ENCODE results near the gene MESP2.
A peak's percentile ranks its signal among the peaks of the same experiment; 100 is the strongest.

MESP2 gene

DNA sequence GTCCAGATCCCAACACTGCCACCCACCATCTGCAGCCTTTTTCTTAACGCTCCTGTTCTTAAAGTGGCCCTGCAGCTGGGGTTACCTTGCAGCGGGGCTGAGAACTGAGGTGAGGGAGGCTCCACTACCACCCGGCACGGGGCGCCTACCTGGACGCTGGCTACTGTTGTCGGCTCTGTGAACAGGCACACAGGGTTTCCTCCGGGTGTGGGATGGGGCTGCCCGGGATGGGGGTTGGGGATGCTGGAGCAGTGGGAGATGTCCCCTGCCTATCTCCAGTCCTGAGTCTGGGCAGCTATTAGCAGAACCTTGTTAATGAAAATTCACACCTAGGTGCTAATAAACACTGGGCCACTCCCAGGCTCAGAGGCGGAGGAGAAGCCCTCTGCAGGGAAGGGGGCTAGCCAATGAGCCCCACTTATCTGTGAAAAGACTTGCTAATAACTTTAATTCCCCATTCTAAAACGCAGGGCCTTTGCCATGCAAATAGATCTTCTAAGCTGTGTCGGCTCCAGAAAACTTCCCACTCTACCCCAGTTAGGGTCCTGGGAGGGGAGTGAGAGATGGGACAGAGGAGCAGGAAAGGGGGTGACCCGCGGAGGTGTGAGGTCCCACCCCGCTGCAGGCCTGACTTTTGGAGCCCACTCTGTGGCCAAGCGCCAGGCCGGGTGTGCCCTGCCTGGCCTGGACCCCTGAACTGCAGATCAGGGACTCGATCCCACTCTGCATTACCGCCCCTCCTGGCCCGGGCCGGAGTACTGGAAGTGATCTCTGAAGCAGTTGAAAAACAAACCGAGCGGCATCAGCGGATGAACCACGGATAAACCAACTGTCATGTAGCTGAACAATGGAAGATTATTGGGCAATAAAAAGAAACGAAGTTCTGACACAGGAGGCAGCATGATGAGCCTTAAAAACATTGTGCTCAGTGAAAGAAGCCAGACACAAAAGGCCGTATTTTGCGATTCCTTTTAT, 28.1 kb upstream of the MESP2 start:
- H3K36me3 ChIP-seq (ENCODE audit: control insufficient read depth, insufficient read depth, low read length) = no peaks in the 10 kb centered on the region
- peaks cover 6% of the 10 kb centered on the region for H3K27me3 ChIP-seq (ENCODE audit: control insufficient read depth, insufficient read depth, low read length)
- H3K4me1 ChIP-seq (ENCODE audit: control insufficient read depth, insufficient read depth, low read length) = peaks cover 4% of the 10 kb centered on the region
- no peak overlapping the region for H3K4me3 ChIP-seq (ENCODE audit: low read length)
- H3K27ac ChIP-seq (ENCODE audit: low read depth, low read length) = peak overlapping the region; percentile 51
- H3K9ac ChIP-seq (ENCODE audit: low read length) = no peak overlapping the region

DNA sequence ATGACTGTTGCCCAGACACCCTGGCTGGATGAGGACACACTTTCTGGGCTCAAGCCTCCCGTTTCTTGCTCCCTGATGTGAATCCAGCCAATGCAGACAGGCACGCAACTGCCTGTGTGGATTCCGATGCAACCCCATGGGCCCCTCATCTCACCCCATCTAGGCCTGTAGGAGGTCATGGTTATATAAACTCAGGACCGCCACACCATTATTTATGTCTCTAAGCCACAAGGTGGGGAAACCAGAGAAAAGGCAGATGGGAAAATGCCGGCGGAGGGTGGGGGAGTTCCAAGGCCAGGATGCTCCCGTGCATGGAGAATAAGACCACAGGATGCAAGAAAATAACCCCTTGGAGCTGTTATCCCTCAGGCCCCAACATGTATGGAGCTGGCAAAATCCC, 27.1 kb upstream of the MESP2 start:
- peaks cover 6% of the 10 kb centered on the region for H3K27me3 ChIP-seq (ENCODE audit: control insufficient read depth, insufficient read depth, low read length)
- peaks cover 4% of the 10 kb centered on the region for H3K4me1 ChIP-seq (ENCODE audit: control insufficient read depth, insufficient read depth, low read length)
- no peak overlapping the region for H3K9ac ChIP-seq (ENCODE audit: low read length)
- no peaks in the 10 kb centered on the region for H3K36me3 ChIP-seq (ENCODE audit: control insufficient read depth, insufficient read depth, low read length)
- no peak overlapping the region for H3K4me3 ChIP-seq (ENCODE audit: low read length)
- no peak overlapping the region for H3K27ac ChIP-seq (ENCODE audit: low read depth, low read length)

DNA sequence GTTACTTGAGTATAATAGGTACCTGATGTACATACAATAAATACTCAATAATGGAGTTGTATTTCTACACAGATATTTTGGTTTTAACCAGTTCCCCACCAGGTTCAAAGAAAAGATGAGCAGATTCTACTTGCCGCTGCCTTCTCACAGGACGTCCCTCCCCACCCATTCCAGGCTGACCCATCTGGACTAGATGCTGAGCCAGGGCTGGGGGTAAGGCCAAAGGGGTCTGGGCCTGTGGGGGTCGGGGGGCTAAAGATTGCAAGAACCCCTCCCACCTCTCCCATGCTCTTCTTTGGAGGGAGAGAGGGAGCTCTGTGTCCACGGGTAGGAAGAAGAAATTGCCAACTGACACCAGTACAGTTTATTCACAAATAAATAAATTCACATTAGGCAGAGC, 26.6 kb upstream of the MESP2 start:
- H3K4me3 ChIP-seq (ENCODE audit: low read length) = peak overlapping the region; percentile 78
- H3K36me3 ChIP-seq (ENCODE audit: control insufficient read depth, insufficient read depth, low read length) = no peaks in the 10 kb centered on the region
- peaks cover 4% of the 10 kb centered on the region for H3K4me1 ChIP-seq (ENCODE audit: control insufficient read depth, insufficient read depth, low read length)
- H3K27me3 ChIP-seq (ENCODE audit: control insufficient read depth, insufficient read depth, low read length) = peaks cover 6% of the 10 kb centered on the region
- no peak overlapping the region for H3K27ac ChIP-seq (ENCODE audit: low read depth, low read length)
- no peak overlapping the region for H3K9ac ChIP-seq (ENCODE audit: low read length)

DNA sequence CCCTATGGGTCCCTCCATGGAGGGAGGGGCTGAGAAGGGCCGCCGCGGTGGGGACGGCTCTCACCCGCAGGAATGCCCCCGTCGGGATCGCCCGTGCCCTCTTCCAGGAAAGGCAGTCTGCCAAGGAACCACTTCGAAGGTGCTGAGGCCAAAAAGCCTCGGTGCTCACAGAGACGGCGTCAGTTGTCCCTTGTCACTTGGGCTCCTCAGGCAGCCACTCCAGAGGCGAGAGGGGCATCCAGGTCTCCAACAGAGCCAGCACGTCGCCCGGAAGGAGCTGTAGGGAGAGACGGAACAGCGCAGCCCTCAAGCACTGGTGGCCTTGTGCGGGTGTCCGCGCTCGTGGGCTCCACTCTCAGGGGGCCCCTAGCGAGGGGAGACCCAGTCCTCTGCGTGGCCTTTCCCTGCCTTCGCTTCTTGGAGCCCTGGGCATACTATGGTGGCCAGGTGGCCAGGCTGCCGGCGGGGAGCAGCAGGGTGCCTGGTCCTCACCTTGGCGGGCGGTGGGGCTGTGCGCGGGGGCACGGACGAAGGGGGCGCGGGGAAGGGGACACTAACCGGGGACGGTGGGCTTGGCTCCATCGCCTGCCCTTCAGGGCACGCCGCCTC, 26.1 kb upstream of the MESP2 start:
- no peaks in the 10 kb centered on the region for H3K36me3 ChIP-seq (ENCODE audit: control insufficient read depth, insufficient read depth, low read length)
- H3K4me1 ChIP-seq (ENCODE audit: control insufficient read depth, insufficient read depth, low read length) = peaks cover 4% of the 10 kb centered on the region
- peak overlapping the region; percentile 62 for H3K9ac ChIP-seq (ENCODE audit: low read length)
- peak overlapping the region; percentile 78 for H3K4me3 ChIP-seq (ENCODE audit: low read length)
- peaks cover 6% of the 10 kb centered on the region for H3K27me3 ChIP-seq (ENCODE audit: control insufficient read depth, insufficient read depth, low read length)
- H3K27ac ChIP-seq (ENCODE audit: low read depth, low read length) = peak overlapping the region; percentile 64

DNA sequence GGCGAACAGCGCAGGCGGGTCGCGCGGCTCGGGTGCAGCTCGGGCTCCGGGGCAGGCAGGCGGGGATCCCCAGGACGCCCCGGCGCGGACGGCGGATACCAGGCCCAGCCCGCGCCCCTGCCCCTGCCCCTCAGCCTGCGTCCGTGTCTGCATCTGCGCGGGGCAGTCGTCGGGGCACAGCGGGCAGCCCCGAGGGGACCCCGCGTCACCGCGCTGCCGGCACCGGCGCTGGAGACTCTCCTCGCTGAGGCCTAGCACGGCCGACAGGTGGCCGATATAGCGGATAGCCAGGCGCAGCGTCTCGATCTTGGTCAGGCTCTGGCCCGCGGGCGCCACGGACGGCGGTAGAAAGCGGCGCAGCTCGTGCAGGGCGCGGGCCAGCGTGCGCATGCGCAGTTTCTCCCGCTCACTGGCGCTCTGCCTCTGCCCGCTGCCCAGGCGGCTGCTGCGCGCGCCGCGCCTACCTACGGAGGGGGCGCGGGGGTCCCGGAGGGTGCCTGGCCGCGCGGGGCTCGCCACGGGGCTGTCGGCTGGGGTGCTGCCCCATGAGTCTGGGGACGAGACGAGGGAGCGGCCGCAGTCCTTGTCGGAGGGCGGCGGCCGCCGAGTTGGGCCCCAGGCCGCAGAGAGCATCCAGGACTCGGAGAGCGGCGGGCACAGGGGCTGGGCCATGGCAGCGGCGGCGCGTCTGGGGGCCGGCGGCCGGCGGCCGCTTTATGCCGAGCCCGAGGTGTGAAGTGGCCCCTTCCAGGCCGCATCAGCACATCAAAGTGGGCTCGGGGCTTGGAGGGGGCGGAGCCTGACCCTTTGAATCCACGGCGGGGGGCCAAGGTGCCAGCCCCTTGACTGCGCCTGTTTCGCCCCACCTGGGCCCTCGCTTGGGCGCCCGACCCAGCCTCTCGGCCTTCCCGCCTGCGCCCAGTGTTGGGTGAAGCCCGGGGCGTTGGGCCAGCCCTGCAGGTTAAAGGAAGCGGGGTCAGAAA, 25.3 kb upstream of the MESP2 start, which contains the start of gene MESP1:
Gene MESP1 (minus strand): TSS at position 690 of the 983 bp plus-strand sequence. CDS start 18 bp downstream, at position 672.
- peak within 1 kb of the TSS; percentile 64 for H3K27ac ChIP-seq (ENCODE audit: low read depth, low read length)
- no peaks in the 10 kb centered on the region for H3K36me3 ChIP-seq (ENCODE audit: control insufficient read depth, insufficient read depth, low read length)
- peak within 1 kb of the TSS; percentile 62 for H3K9ac ChIP-seq (ENCODE audit: low read length)
- H3K4me1 ChIP-seq (ENCODE audit: control insufficient read depth, insufficient read depth, low read length) = peaks cover 4% of the 10 kb centered on the region
- H3K27me3 ChIP-seq (ENCODE audit: control insufficient read depth, insufficient read depth, low read length) = peaks cover 5% of the 10 kb centered on the region
- peak within 1 kb of the TSS; percentile 78 for H3K4me3 ChIP-seq (ENCODE audit: low read length)

DNA sequence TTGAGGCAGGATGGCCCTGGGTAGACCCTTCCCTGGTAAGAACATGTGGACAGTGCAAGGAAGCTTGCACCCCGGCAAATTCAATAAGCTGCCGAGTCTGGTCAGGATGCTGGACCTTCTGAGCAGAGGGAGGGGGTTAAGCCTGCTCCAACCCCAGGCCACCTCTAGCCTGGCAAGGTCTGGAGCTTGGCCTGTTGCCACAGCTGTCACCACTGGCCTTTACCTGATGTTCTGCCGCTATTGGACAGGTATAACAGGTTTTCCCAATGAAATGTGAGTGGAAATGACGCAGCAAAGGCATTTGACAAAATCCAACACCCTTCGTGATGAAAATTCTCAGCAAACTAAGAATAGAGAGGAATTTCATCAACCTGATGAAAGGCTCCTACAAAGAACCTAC, 24.4 kb upstream of the MESP2 start:
- H3K27ac ChIP-seq (ENCODE audit: low read depth, low read length) = no peak overlapping the region
- no peak overlapping the region for H3K4me3 ChIP-seq (ENCODE audit: low read length)
- peaks cover 4% of the 10 kb centered on the region for H3K4me1 ChIP-seq (ENCODE audit: control insufficient read depth, insufficient read depth, low read length)
- H3K27me3 ChIP-seq (ENCODE audit: control insufficient read depth, insufficient read depth, low read length) = peaks cover 3% of the 10 kb centered on the region
- H3K9ac ChIP-seq (ENCODE audit: low read length) = no peak overlapping the region
- no peaks in the 10 kb centered on the region for H3K36me3 ChIP-seq (ENCODE audit: control insufficient read depth, insufficient read depth, low read length)

DNA sequence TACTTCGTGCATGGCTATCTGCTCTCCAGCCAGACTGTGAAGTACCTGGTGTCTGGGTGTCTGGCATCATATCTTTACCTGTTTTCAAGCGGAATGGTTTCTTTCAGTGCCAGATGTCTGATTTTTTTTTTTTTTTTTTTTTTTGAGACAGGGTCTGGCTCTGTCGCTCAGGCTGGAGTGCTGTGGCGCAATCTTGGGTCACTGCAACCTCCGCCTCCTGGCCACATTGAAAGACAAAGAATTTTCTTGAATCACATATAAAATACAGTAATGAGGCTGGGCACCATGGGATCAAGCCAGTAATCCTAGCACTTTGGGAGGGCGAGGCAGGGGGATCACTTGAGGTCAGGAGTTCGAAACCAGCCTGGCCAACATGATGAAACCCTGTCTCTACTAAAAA, 22.3 kb upstream of the MESP2 start:
- H3K9ac ChIP-seq (ENCODE audit: low read length) = no peak overlapping the region
- H3K27me3 ChIP-seq (ENCODE audit: control insufficient read depth, insufficient read depth, low read length) = peaks cover 3% of the 10 kb centered on the region

DNA sequence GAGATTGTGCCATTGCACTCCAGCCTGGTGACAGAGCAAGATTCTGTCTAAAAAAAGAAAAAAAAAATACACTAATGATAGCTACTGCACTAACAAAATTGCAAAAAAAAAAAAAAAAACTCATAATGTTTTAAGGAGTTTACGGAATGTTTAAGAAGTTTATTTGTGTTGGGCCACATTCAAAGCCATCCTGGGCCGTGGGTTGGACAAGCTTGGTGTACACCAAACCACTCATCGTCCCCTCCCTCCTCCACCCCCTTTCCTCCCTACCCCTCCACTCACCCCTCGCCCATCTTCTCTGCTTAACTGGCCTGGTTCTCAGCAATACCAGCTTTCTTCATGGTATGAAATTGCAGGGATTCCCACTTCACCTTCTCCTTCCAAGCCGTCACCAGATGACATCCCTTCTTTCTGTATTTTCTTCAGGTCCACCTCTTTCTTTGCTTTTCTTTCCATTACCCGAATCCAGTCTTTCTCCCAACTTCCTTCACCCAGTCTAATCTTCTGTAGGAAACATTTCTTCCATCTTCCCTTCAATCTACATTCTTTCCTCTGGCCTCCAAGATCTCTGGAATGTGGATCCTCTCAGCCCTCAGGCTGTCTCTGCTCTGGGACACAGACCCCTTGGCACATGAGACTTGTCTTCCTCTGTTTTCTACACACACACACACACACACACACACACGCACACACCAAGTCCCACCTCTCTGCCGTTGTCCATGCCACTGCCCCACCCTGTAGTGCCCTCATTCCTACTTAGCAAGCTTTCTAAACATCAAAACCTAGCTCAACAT, 21.6 kb upstream of the MESP2 start:
- no peak overlapping the region for H3K4me3 ChIP-seq (ENCODE audit: low read length)

More for the DNA sequence above, 22.3 kb upstream of the MESP2 start:
- H3K27ac ChIP-seq (ENCODE audit: low read depth, low read length) = no peak overlapping the region
- no peaks in the 10 kb centered on the region for H3K36me3 ChIP-seq (ENCODE audit: control insufficient read depth, insufficient read depth, low read length)
- peaks cover 4% of the 10 kb centered on the region for H3K4me1 ChIP-seq (ENCODE audit: control insufficient read depth, insufficient read depth, low read length)
- H3K4me3 ChIP-seq (ENCODE audit: low read length) = no peak overlapping the region

DNA sequence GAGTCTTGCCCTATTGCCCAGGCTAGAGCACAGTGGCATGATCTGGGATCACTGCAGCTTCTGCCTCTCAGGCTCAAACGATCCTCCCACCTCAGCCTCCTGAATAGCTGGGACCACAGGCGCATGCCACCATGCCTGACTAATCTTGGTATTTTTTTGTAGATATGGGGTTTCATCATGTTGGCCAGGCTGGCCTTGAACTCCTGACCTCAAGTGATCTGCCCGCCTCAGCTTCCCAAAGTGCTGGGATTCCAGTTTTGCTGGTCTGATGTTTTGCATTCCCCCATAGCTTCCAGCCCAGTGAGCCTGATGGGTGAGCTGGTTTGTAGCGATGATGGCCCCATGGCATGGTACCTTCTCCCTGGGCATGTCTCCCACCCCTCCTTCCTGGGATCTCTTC, 20.4 kb upstream of the MESP2 start:
- no peaks in the 10 kb centered on the region for H3K36me3 ChIP-seq (ENCODE audit: control insufficient read depth, insufficient read depth, low read length)

More for the DNA sequence above, 21.6 kb upstream of the MESP2 start:
- no peak overlapping the region for H3K9ac ChIP-seq (ENCODE audit: low read length)
- H3K36me3 ChIP-seq (ENCODE audit: control insufficient read depth, insufficient read depth, low read length) = no peaks in the 10 kb centered on the region
- H3K4me1 ChIP-seq (ENCODE audit: control insufficient read depth, insufficient read depth, low read length) = peaks cover 4% of the 10 kb centered on the region
- peaks cover 3% of the 10 kb centered on the region for H3K27me3 ChIP-seq (ENCODE audit: control insufficient read depth, insufficient read depth, low read length)
- no peak overlapping the region for H3K27ac ChIP-seq (ENCODE audit: low read depth, low read length)

DNA sequence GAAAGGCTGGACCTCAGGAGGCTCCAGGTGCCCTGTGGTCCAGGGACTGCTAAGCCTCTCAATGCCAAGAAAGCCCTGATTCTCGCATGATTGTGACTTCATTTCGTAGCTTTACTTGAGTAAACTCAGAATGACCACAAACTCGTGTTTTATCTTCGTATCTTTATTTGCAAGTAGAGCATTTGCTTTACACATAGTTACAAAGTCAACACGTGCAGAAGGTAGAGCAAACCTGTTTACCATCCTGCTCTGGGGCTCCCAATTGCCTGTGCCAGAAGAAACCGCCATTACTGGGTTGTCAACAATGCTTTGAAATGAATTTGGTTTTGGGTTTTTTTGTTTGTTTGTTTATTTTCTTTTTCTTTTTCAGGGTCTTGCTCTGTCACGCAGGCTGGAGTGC, 19.2 kb upstream of the MESP2 start:
- no peaks in the 10 kb centered on the region for H3K36me3 ChIP-seq (ENCODE audit: control insufficient read depth, insufficient read depth, low read length)
- no peak overlapping the region for H3K27ac ChIP-seq (ENCODE audit: low read depth, low read length)
- H3K4me3 ChIP-seq (ENCODE audit: low read length) = no peak overlapping the region
- peaks cover 3% of the 10 kb centered on the region for H3K4me1 ChIP-seq (ENCODE audit: control insufficient read depth, insufficient read depth, low read length)
- no peaks in the 10 kb centered on the region for H3K27me3 ChIP-seq (ENCODE audit: control insufficient read depth, insufficient read depth, low read length)
- H3K9ac ChIP-seq (ENCODE audit: low read length) = no peak overlapping the region

More for the DNA sequence above, 20.4 kb upstream of the MESP2 start:
- Histone ChIP-seq H3K27ac (ENCODE audit: low read depth, low read length) (no peak overlapping the region), H3K27me3 (ENCODE audit: control insufficient read depth, insufficient read depth, low read length) (no peaks in the 10 kb centered on the region), H3K4me1 (ENCODE audit: control insufficient read depth, insufficient read depth, low read length) (no peaks in the 10 kb centered on the region), H3K4me3 (ENCODE audit: low read length) (no peak overlapping the region), H3K9ac (ENCODE audit: low read length) (no peak overlapping the region)

DNA sequence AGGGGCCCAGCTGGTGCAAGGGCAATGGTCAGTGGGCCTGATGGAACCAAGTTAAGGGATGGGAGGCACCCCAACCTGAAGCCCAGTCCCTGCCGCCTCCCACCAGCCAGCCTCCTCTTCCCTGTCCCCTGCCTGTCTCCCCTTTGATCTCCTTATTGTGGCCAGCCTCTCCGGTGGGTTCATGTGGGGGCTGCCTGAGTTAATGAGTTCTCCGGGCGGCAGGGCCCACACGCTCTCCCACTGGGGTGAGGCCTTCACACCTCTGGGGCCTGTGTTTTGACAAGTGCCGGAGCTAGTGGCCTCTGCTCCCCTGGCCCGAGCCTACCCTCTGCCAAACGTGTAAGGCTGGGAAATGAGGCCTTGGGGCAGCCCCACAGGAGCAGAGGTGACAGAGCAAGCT, 17.8 kb upstream of the MESP2 start:
- no peak overlapping the region for H3K9ac ChIP-seq (ENCODE audit: low read length)
- peaks cover 3% of the 10 kb centered on the region for H3K4me1 ChIP-seq (ENCODE audit: control insufficient read depth, insufficient read depth, low read length)
- H3K4me3 ChIP-seq (ENCODE audit: low read length) = no peak overlapping the region
- no peak overlapping the region for H3K27ac ChIP-seq (ENCODE audit: low read depth, low read length)
- no peaks in the 10 kb centered on the region for H3K36me3 ChIP-seq (ENCODE audit: control insufficient read depth, insufficient read depth, low read length)
- H3K27me3 ChIP-seq (ENCODE audit: control insufficient read depth, insufficient read depth, low read length) = no peaks in the 10 kb centered on the region

Measured in rectal smooth muscle tissue (tissue), 1 donor.